Bronchus fibroblast of lung (primary cell): ENCODE data around the gene NT5DC4. TPM values are rescaled to one million over a fixed set of nuclear protein-coding genes. Genes with fewer than 3 reads are reported as not detected.

Source experiments
- total RNA-seq: library from RNA; depleted of rRNA; stranded (reverse); fragments of >200 nt; gene quantifications from 2 replicates; pipeline ENCODE4 v1.2.3, GENCODE V29; 2015

The NT5DC4 gene
- total RNA-seq = not detected in 2 replicates

DNA sequence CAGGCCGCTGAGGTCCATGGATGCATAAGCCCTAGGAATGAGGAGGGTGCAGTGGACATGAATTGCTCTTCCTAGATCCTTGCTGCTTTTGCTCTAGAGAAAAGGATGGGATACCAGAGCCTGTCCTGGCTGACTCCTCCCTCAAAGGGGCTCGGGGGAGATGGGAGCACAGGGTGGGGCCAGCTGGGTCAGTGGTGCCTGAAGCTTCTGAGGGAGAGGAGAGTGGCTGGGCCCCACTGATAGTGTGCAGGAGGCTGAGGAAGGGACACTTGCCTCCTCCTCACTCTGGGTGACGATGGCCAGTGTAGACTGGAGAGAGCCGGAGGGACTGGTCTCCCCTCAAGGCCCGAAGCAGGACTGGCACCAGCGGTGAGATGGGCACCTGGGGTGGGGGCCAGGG is at the start of gene NT5DC4:
NT5DC4 (plus strand) TSS at position 236 of the 400 bp plus-strand sequence; CDS start at position 296, 60 bp downstream.

DNA sequence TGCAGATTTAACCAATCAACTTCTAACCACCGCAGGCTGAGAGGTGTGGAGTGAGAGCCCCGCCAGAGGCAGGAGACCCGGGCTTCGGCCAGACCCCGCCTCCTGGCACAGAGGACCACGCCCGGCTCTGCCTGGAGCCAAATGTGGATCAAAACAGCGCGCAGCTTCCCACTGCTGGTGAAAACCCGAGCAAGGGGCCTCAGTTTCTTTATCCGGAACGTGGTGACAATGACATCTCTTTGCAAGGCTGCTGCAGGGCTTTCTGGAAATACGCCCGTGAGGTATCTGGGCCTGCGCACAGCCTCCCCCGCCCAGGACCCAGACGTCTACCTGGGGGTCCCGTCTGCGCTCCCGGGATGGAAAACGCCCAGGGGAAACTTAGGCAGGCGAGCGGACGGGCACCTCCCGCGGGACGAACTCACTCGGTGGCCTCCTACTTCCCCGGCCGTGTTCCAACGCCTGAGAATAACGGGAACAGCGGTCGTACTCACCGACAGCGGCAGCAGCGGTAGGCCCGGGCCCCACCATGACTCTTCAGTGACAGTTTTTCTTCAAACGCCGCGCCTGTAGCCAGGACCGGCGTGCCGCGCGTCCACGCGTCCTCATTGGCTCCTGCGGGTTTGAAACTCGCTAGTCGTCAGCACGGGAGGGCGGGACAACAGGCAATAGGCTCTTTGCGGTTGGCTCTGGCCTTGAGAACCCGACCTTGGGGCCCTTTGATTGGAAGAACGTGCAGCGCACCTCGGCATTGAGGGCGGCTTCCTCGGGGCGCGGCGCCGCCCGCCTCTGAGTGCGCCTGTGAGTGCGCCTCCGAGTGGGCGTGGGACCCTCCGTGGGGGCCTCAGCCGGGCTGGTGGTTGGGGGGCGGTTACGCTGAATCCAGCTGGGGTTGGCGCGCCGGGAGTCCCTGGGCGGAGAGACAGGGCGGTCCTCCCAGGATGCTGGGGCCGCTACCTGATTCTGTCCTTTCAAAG is 43.5 kb downstream of the NT5DC4 start, which contains the start of gene CKAP2L:
CKAP2L (minus strand) TSS at position 539 of the 974 bp plus-strand sequence; CDS start at position 528, 11 bp downstream.

DNA sequence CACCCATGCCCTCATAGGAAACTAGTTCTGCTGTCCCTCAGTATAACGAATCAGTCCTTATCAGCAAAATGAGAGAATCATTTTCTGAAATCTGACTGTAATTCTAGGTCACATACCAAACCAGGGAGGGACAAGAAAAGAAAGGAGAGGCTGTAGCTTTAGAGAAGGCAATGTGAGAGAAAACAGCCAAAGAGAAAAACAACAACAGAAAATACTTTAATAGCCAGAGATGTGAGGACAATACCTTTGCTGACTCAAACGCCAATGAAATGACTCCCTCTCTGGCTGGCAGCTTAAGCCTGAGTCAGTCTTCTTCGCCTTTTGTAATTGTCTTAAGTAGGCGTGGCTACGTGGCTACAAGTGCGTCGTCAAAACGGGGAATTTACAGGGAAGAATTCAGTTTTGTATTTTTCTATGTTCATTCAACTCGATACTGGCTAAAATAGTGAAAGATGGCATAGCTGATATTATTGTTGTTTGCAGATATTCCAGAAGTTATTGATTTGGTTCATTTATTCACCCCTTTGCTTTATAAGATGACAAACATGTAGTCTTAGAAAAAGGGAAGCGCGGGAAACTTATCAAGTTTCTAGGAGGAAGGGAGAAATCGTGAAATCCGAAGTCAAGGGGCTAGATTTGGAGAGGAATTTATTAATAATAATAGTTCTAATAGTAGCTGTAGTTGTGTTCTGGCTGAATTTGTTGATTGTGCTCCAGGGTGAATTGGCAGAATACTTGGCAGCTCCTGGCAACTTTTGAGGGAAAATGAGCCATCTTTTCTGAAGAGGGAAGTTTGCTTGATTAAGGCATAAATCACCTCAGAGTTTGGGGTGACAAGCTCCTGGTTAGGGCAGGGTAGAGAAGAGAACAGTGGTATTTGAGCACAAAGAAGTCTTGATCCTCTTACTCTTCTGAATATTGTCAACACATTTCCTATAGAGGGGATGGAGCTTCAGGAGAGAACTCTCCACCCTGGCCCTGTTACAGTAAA is 63.7 kb downstream of the NT5DC4 start, which contains the start of gene IL1A:
IL1A (minus strand) TSS at position 295 of the 991 bp plus-strand sequence. CDS start 723 bp downstream, outside the sequence.

Other genes with a start within 250 kb of the NT5DC4 start
- 33.0 and 38.9 TPM in 2 replicates for gene TTL, start 238.9 kb upstream of the NT5DC4 start, total RNA-seq
- gene POLR1B, start 178.6 kb upstream of the NT5DC4 start, total RNA-seq = 10.7 and 10.8 TPM in 2 replicates
- 28.1 and 33.0 TPM in 2 replicates for gene CHCHD5, start 136.4 kb upstream of the NT5DC4 start, total RNA-seq
- gene SLC20A1, start 75.1 kb upstream of the NT5DC4 start, total RNA-seq = 49.7 and 51.4 TPM in 2 replicates
- 18.6 and 19.8 TPM in 2 replicates for gene CKAP2L, start 43.6 kb downstream of the NT5DC4 start, total RNA-seq
- under 0.01 TPM in 1 of 2 replicates, not detected in the other for gene IL1A, start 63.5 kb downstream of the NT5DC4 start, total RNA-seq
- gene IL1B, start 115.8 kb downstream of the NT5DC4 start, total RNA-seq = 0.17 and 0.45 TPM in 2 replicates
- not detected in 2 replicates for gene IL37, start 190.1 kb downstream of the NT5DC4 start, total RNA-seq